COLO829 (cell line): ENCODE data around the gene COG7.
"Not testable (repeated sequence)": the region's sequence is repeated elsewhere in the genome, so short reads cannot be mapped to it uniquely, and the experiment has no call there.

Source experiments
- DNase-seq: peaks from one replicate; pipeline ENCODE4 v3.0.0; 2012; ENCODE audit warnings: low spot score

COG7 gene

DNA sequence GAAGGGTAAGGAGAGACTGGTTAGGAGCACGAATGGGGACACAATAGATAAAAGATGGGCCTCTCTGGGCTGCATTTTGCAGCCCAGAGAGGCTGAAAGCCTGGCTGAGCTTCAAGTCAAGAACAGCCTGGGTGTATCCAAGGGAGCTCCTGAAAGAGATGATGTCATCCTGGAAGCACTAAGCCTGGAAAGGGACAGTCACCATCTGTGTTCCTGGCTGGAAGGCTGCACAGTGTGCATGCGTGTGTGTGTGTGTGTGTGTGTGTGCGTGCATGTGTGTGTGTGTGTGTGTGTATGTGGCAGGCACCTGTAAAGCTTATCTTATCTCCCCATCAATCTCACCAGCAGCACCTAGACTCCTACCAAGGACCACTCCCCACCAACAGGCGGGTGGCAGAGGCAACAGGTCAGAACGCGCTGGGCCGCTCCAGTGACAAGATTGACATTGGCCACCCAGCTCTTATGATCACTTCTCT, 44.1 kb downstream of the COG7 start:
- DNase-seq: no peak

DNA sequence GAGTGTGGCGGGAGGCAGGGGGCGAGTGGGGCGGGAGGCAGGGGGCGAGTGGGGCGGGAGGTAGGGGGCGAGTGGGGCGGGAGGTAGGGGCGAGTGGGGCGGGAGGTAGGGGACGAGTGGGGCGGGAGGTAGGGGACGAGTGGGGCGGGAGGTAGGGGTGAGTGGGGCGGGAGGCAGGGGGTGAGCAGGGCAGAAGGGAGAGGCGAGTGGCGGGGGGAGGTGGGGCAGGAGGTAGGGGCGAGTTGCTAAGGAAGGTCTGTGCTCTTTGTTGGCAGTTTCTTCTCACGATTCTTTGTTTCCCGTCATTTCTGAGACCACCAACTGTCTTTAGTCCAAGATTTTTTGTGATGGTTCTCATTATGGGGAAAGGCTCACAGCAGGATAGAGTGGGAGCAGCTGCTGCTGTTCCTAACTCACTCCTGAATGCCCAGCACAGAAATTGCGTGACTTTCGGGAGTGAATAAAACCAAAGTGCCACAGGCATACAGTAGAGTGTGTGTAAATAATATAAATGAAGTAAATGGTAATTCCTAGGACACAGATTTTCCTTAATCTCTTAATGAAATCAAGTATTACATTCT, 44.7 kb downstream of the COG7 start:
- no peak for DNase-seq

DNA sequence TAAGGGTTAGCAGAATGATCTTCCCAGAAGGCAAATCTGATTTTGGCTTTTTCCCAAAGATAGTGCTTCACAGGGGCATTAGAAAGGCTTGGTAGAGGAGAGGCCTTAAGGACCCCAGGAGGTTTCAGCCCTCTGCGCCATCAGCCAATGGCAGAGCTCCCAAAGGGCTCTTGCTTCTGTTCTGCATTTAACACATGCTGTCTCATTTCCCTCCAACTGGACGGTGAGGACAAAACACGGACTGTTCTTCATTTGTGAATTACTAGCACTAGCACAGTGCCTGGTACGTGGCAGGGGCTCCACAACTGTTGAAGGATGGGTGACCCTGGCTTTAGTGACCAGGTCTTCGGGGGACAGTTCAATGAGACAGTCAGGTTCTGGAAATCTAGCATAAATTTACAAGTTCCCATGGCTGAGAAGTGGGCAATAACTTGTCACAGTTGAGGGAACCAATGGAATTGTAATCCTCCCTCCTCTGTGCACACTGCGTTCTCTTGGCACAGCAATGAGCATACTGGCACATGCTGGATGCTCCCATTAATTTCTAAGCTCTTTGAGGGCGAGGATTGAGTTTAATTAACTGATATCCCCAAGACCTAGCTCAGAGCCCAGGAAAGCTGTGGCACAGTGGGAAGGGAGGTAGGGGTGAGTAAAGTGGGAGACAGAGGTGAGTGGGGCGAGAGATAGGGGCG, 45.4 kb downstream of the COG7 start:
- DNase-seq: no peak

DNA sequence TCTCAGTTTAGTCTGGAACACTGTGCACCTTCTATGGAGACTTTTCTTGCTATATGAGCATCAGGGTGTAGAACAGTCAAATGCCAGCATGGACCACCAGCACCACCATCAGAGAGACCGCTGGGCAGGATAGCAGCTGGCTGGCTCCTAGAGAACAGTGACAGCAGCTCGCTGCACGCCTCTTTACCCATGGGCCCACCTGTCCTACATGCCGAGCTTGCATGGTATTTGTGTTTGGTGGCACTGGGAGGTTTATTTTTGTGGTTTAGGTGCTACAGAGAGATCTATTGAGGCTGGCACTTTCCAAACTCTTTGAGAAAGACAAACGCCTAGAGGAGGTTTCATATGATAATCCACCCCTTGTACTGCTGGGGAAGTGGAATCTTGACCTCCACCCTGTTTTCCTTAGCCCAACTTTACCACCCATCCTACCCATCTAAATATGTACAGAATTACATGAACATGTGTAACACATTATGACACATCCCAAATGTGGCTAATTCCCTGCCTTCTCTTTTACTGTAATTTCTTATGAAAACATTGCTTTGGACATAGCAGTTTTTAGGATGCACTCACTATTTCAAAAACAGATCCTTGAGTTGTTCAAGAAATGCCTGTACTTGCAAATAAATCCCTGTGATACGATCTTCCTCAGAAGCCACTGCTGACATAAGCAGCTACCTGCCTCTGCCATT, 46.3 kb downstream of the COG7 start:
- DNase-seq: no peak

DNA sequence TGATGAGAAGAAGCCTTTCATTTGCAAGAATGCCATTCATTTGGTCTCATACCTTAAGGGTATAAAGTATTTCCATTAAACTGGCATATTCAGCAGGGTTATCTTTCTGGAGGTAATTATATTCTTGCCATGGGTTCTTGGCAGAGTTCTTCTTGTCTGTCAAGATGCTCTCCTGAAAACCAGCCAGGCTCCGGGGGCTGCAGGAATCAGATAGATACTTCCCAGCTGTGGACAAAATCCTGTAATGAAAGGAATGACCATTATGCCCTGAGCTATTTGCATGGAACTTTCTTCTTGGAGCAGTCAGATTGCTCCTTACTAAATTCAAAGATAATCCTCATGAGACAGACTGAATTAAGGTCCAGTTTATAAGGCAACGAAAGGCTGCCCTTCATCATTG, 47.0 kb downstream of the COG7 start:
- DNase-seq: no peak

DNA sequence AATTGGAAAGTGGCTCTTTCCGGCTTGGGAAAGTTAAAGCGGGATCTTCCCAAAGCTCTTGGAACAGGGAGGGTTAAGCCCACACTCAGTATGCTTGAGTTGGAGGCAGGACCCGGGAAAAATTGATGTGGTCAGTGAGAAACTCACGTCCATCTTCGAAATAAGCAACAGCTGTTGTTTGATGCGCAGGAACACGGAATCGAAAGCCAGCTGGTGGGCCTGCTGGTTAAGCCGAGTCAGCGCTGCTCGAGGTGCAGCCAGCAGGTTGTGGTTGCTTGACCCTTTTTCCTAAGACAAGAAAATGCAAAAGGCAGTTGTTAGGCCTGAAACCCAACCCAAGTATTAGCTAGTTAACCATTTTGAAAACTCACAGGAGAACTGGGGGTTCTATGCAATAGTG, 49.4 kb downstream of the COG7 start:
- no peak for DNase-seq

DNA sequence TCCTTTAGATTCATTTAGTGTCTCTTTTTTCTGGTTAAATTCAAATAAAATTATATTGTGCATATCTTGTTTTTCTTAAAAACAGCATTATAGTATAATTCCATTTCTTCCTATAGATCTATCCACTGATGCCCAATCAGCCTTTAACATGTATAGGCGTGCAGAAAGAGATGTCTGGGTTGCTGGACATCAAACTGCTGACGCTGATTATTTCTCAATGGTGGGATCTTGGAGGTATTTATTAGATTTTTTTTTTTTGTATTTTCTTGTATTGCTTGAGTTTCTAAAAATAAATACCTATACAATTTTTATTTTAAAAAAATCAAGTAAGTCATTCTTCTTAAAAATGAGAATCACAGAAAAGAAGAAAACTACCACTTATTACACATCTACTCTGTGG, 50.9 kb downstream of the COG7 start:
- no peak for DNase-seq

DNA sequence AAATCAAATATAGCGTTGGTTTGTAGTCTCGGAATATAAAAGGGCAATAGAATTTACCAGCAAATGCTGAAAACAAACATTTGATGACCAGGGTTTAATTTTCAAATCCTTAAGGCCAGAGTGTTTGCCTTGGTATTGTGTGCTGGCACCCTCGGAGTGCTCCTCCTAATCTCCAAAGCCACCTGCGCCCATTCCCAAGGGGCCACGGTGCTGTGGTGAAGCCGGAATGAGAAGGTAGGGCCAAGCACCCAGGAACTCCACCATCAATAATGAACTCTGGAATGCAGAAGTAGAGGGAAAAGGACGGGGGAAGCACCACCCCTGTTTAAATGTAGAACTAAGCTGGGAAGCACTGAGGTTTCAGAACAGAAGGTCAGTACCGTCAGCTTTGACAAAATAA, 51.9 kb downstream of the COG7 start:
- DNase-seq: no peak

DNA sequence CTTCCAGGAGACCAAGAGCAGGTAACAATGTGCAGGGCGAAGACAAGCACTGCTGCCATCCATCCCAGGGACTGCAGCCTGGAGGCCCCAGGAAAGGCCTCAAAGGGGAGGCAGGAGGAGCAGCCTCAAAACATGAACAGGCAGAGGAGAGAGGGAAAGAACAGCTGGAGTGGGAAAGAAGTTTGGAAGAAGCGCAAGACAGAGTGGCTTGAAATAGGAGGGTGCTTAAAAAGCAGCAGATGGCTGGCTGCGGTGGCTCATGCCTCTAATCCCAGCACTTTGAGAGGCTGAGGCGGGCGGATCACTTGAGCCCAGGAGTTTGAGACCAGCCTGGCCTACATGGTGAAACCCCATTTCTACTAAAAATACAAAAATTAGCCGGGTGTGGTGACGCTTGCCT, 52.5 kb downstream of the COG7 start:
- not testable (repeated sequence) for DNase-seq

DNA sequence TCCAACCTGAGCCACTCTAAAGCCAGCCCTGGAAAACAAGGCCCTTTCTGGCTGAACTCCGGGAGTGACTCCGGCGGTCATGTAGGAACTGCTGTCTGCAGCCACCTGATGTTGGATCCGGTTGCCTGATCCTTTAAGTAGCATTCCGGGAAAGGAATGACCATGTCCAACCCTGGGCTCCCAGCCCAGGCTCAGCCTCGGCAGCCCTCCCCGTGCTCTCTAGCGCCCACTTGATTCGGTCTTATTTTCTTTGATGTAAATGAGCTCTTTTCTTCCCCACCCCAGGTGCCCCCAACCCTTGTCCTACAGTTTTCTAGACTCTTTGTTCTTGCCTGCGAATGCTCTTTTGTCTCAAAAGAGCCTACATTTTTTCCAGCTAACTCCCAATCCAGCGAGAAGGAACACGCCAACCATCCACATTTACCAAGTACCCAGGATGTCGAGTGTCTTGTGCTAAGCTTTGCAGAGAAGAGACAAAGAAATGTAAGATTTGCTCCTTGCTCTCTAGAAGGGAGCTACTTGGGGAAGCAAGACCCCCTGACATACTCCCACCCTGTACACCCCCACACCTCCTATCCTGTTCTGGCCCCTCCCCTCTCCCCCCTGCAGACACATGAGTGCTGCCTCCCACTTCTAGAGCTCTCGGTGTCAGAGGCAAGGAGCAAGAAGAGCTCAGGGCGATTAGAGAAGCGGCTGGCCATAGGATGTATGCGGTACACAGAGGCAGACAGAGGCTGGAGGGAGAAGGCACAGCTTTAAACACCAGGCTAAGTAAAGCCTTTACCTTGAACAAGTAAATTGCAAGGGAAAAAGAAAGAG, 53.8 kb downstream of the COG7 start:
- DNase-seq: no peak

DNA sequence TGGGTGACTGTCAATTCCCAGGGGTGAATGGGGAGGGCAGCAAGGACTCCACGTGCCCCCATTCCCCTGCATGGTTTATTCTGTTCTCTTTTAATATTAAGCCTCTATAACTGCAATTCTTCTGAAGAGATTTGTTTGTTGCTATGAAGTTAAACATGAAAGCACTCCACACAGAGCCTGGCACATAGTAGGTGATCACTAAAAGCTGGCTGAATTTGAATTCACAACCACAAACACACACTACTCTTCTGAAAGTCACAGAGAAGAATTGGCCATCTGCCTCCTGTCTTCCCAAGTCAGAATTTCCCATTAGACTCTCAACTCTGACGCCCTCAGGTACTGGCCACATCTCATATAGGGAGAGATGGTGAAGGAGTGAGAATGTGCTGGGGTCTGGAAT, 55.5 kb downstream of the COG7 start:
- DNase-seq: no peak

DNA sequence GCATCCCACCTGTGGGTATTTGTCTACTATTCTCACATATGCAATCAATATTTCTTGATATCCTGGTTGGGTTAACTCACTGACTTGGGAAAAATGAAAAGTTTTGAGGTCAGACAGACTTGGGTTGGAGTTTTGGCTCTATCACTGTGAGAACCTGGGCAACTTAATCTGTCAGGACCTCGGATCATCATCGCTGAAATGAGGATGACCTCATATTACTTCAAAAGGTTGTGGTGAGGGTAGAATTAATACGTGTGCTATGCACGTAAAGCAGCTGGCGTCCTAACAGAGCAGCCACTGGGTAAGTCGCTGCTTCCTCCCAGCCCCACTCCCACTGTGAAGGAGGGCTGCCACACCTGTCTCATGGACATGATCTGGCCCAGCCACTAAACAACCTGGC, 57.3 kb downstream of the COG7 start:
- DNase-seq: no peak

DNA sequence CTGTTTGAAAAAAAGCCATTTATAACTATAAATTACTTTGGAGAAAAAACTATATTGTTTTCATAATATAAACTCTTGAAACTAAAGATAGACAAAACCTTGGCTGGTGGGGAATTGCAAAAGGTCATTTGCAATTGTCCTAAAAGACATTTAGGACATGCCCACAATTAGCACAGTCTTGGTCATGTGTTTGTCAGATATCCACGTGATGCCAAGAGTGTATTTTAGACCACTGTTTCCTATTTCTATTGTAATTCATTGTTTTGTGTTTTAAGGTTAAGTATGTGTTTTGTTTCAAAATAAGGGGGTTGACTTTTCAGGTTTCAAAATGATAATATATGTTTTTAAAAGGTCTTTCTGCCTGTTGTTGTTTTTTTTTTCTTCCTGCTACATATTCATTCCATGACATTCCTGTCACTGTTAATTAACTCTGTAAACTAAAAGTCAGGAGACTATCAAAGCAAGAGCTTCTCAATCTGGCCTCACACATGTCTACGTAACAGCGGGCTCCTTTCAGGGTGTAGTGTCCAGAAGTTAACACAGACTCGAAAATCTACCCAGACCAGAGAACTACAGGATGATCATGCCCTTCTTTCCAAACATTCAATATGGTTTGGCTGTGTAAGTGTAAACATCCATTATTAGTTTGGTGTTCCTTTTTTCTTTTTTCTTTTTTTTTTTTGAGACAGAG, 58.7 kb downstream of the COG7 start:
- no peak for DNase-seq

DNA sequence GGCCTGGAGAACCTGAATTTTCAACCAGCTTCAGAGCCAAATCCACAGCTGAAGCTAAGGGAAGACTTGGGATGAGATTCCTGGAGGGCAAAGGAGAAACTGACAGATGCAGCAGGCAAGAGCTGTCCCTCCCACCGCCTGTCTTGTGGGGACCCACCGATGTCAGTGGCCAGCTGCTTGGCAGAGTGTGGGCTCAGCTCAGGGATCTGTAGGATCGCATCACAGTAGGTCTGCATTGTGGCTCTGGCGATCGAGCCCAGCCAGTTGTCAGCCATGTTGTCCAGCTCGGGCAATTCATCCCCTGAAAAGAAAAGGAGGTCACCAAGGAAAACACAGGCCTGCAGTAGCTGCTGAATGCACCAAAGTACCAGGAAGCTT, 60.8 kb downstream of the COG7 start:
- DNase-seq: no peak

DNA sequence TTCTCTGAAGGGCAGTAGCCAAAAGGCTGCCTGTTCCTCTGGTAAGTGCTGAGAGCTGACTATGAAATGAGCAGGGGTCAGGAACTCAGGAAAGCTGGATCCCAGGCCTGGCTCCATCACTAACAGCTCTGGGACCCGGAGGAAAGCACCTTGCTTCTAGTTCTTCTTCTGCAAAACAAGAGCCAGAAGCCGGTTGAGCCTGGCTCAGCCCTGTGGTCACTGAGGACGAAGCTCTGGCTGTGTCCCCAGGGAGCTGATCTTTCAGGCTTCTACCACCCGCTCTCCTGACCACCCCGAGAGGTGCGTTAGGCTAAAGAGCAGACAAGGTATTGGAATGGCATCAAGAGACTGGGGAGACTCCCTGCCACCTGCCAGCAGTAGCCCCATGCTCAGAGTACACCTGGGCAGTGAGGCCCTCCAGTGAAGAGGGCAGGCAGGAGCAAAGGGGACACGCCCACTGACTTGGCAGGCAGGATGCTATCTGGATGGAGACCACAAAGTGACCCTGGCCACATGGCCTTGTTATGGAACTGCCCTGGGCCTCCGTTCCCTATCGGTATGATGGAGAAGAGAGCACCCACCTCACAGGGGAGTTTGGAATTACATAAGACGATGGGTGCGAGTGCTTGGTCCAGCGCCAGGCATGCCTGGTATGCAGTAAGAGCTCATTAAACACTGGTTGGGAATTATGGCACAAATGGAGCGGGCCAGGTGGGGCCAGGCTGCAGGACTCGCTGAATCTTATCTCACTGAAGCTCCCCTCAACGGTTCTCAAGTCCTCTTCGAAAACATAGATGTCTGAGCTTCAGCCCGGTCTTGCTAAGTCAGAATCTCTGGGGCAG, 61.4 kb downstream of the COG7 start:
- no peak for DNase-seq

DNA sequence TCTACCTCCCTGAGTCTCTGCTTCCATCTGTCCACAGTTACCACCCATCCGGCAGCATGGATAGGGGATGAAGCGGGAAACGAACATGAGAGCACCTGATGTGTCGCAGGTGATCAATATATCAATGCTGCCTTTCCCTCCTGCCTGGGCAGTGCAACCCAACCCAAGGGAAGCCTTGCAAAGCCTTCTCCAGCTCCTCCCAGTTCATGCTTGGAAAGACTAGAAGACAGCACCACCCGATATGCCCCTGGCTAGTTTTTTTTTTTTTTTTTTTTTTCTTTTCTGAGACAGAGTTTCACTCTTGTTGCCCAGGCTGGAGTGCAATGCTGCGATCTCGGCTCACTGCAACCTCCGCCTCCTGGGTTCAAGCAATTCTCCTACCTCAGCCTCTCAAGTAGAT, 63.1 kb downstream of the COG7 start:
- DNase-seq: not testable (repeated sequence)

DNA sequence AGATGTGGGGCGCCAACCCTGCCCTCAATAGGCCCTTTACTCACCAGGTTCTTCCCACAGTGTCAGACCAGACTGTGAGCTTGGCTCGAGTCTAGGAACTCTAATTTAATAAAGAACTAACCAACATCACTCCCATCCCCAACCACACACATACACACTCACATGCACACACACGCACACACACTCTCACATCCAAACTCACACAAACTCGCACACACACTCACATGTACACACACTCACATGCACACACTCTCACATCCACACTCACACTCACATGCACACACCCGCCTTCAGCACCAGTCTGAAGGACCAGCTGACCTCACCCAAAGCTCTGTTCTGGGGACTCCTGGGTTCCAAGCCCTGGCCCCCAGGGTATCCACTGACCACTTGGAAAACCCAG, 63.8 kb downstream of the COG7 start:
- DNase-seq: no peak

DNA sequence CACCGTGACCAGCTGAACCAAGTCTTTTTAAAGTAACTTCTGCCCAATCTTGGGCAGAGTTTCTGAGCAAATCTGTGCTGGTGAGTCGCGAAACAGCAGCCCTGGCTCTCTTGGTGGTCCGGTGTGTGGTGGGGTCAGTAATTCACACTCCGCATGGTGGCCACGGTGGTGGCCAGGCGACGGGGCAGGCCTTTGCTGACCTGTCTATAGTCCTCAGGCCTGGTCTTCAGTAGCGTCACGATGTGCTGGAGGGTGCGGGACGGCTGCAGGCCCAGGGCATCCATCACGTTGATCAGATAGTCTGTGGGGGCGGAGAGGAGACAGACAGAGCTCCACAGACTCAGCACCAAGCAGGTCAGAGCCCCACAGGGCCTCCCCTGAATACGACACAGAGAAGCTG, 64.2 kb downstream of the COG7 start:
- no peak for DNase-seq

DNA sequence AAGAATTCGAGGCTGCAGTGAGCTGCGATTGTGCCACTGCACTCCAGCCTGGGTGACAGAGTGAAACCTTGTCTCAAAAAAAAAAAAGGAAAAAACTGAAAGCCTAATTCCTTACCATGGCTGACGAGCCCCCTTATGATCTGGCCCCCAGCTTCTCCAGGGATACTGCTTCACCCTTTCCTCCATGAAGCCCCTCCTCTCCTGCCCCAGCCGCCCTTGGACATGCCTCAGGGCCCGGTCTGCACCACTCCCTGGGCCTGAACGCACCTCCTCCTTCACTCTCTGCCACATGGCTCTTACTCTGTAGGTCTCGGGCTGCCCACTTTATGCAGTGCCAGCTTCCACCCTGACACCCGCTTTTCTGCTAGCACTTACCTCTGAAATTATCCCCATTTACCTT, 65.3 kb downstream of the COG7 start:
- no peak for DNase-seq

DNA sequence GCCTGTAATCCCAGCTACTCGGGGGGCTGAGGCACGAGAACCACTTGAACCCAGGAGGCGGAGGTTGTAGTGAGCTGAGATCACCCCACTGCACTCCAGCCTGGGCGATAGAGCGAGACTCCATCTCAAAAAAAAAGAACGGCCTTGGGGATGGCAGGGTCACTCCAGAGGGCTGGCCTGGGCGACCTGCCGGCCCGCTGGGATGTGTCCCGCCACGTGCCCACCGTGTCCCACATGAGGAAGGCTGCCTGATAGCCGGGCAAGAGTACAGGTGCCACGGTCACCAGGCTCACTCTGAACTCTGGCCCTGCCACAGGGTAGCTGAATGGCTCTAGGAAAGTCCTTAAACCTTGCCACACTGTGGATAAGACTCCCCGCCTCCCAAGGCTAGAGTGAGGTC, 67.5 kb downstream of the COG7 start:
- DNase-seq: no peak

DNA sequence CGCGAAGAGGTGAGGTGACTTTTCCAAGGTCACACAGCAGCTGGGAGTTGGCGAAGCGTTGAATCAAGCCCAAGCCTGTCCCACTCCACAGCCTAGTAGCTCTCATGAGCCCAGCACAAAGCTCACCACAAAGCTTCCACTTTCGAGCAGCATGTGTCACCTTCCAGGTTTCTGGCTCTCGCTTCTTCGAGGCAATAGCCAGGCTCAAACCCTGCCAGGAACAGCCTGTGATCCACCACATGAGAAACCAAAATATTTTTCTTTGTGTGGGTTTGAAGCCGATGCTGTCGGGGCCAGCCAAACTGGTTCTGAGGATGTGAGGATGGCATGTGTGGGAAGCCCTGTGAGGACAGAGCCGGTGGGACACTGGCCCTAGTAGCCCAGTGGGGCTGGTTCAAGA, 68.1 kb downstream of the COG7 start:
- no peak for DNase-seq
